GM19043 (cell line): ENCODE data around the gene SLC9A4.

ENCODE experiments used
- ATAC-seq: cut with Tn5 transposase; IDR thresholded peaks from one replicate; pipeline ENCODE4 v1.9.1; 2021; ENCODE audit warnings: low read depth; ENCODE audit not compliant: unreplicated experiment

Gene SLC9A4

DNA sequence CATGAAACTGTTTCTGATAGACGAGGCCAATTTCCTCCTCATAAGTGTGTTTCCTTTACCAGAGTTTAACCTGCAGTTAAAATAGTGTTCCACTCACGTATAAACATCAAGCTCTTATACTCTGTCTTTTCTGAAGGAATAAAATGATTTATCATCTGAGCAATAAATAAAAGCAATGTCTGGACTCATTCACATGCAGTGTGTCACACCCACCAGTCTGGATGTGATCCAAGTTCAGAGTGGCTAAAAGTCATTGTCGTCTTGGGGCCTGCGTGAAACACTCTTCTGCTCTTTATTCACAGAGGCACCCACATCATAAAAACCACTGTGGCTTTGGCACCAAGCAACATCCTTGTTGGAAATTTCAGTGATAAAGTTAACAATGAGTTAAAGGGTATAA, 19.5 kb upstream of the SLC9A4 start:
- ATAC-seq = no peak

DNA sequence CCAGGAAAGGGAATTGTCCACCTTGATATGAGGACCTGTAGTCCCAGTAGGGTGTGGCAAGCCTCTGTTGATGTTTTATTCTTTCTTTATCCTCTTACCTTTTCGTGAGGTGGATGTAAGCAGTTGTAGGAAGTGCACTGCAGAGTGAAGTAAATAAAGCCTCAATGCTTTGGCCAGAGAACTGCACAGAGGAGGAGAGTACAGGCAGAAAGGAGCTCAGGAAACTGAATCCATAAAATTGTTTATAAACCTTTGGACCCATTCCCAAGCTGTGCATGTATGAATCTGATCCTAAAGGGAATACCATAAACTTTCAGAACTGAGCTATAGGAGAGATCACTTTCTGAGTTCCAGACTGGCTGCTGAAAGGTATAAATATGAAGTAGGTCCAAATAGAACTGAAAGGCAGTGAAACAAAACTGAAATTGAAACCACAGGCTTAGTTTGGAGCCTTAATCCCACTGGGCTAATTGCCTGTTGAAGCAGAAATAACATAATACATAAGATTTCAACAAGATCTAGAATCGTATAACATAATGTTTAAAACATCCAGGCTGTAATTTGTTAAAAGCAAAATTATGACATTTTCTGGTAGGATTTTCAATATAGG, 17.9 kb upstream of the SLC9A4 start:
- no peak for ATAC-seq

- ATAC-seq = no peak
Measured at GRCh38 chr2:102460467-102460866, 12.6 kb upstream of the SLC9A4 start.

DNA sequence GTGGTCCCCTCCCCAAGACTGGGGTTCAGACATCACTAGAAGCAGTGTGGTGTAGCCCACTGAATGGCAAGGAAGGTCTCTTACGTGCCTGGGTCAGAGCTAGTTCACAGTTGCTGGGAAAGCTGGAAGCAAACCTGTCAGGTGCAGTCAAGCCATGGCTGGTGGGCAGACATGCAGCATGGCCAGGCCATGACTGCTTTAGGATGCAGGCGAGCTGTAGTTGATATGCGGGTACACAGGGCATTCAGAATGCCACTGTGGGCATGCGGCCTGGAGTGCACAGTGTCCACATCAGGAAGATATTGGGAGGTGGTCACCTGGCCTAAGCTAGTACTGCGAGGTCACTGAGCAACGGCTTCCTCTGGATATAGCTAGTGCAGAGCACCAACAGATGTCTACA, 11.8 kb upstream of the SLC9A4 start:
- ATAC-seq = no peak

DNA sequence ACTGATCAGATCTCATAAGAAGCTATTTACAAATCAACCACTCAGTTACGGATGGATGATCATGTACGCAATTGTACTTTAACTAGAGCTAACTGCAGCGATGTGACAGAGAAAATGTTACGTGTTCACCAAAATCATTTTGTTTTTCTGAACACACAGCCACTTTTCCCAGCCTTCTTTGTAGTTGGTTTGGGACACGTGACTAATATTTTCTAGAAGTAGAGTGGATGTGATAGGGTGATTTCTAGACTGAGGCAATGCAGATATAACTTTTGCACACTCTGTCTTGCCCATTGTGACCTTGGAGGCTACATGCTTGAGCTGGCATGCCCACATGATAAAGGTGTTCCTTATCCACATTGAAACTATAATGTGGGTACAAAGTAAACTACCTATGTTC, 9.9 kb upstream of the SLC9A4 start:
- no peak for ATAC-seq

GRCh38 chr2:102470168-102470567, 2.9 kb upstream of the SLC9A4 start:
- ATAC-seq = no peak

- ATAC-seq = no peak
Measured at GRCh38 chr2:102473631-102474030, 605 bp downstream of the SLC9A4 start.

DNA sequence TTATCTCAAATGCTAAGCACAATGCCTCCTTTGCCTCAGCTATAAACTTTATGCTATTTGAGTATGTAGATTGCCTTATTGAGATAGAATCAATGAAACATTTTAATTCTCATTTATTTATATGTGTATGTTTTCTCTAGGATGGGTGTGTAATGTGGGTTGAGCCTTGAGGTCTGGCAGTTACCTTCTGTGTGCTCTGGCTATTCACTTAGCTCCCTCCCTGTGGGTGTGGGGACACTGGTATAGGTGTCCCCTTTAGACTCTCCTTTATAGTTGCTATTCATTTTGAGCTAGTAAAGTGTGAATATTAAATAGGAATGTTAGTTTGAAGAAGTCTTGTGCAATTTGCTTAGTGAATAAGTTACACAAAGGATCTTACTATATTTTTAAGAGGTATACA, 1.8 kb downstream of the SLC9A4 start:
- no peak for ATAC-seq

GRCh38 chr2:102478686-102479470, 5.9 kb downstream of the SLC9A4 start:
- no peak for ATAC-seq

- ATAC-seq = no peak
Measured at GRCh38 chr2:102480285-102481195, 7.5 kb downstream of the SLC9A4 start.

- ATAC-seq = no peak
Measured at GRCh38 chr2:102481931-102482330, 8.9 kb downstream of the SLC9A4 start.

GRCh38 chr2:102483086-102483485, 10.1 kb downstream of the SLC9A4 start:
- ATAC-seq = no peak

- ATAC-seq = no peak
Measured at GRCh38 chr2:102484310-102485061, 11.5 kb downstream of the SLC9A4 start.

- no peak for ATAC-seq
Measured at GRCh38 chr2:102485147-102485785, 12.2 kb downstream of the SLC9A4 start.

DNA sequence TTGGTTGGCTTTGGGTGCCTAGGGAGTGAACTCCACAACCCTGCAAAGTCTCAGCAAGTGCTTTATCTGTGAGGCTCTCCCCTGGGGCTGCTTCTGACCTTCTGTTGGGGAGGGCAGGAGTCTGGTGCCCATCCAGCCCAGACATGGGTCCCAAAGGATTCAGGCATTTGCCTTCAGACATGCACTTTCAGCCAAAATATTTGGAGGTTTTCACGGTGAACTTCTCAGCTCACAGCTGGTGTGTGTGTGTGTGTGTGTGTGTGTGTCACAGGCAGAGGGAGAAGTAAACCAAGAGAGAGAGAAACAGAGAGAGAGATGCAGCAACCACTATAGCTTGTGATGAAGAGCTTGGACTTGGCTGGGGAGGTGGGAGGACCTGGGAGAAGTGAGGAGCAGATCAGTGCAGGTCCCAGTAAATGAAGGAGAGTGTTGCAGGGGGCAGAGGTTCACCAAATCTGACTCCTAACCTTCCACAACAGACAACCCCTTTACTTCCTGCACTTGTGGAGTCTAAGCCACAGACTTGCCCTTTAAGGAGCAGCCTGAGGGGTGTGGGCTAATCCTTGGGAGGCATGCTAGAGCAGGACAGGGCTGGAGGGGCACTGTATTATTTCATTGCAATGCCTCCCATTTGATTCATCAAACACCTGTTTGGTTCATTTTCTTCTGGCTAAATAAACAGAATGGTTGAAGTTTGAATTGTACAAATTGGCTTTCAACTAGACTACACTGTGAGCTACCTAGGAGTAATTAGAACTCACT, 14.1 kb downstream of the SLC9A4 start:
- no peak for ATAC-seq

DNA sequence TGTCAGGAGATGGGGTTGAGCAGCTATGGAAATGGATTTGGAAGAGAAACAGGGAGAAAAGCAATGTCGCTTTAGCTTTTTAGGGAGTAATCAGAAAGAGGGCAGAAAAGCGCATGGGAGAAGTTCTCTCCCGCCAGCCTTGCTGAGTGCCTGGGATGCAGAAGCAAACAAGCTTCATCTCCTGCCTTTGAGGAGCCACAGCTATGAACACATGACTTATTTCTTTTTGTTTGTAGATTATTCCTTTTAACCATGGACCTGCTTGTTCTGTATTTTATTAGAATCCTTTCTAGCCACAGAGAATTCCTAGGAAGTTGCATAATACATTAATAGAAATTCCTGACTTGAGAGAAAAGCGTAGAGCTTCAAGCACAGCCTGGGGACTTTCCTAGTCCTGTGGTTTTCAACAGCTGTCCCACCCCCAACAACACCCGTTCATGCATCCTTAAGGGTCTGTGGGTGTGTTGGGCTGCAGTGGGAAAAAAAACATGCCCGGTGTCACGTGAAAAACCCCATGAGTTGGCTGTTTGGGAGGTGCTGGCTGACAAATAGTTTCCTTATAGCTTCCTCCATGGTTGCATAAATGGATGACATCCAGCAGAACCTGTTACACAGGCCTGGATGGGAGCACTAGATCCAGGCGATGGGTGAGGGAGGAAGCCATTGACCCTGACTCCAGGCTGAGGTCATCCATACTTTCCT, 14.9 kb downstream of the SLC9A4 start:
- ATAC-seq = no peak

GRCh38 chr2:102489646-102490045, 16.6 kb downstream of the SLC9A4 start:
- ATAC-seq = no peak

GRCh38 chr2:102492006-102492405, 19.0 kb downstream of the SLC9A4 start:
- no peak for ATAC-seq

DNA sequence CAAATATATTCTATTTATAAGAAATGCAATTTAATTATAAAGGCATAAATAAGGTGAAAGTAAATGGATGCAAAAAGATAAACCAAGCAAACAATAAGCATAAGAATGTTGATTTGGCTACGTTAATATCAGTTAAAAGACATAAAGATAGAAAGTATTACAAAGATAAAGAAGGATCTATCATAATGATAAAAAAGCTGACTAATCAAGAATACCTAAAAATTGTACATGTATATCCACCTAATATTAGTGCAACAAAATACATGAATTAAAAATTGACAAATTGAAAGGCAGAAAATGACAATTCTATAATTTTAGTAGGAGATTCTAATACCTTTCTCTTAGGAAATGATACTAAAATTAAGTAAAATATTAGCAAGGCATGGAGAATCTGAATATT, 21.5 kb downstream of the SLC9A4 start:
- ATAC-seq = no peak
